GM21447 (cell line): ENCODE measurements around the gene EXOC7.

Experiments used
- ATAC-seq: cut with Tn5 transposase; IDR thresholded peaks from one replicate; pipeline ENCODE4 v1.9.1; 2021; ENCODE audit not compliant: unreplicated experiment

The EXOC7 gene

GRCh38 chr17:76103274-76104139, at the start of gene EXOC7:
EXOC7 (minus strand) TSS chr17:76103787; CDS start chr17:76103692, 95 bp downstream.
- ATAC-seq, result peak; percentile 87

- ATAC-seq, result no peak
These were observed 49.6 kb upstream of the EXOC7 start for GRCh38 chr17:76153202-76153601.

- ATAC-seq, result no peak
These were observed 49.0 kb upstream of the EXOC7 start for GRCh38 chr17:76152591-76152990.

GRCh38 chr17:76151896-76152454, 48.4 kb upstream of the EXOC7 start:
- ATAC-seq, result no peak

- no peak for ATAC-seq
These were observed 47.4 kb upstream of the EXOC7 start for GRCh38 chr17:76150712-76151622.

GRCh38 chr17:76149214-76149613, 45.6 kb upstream of the EXOC7 start:
- ATAC-seq, result no peak

- ATAC-seq, result no peak
These were observed 44.4 kb upstream of the EXOC7 start for GRCh38 chr17:76148015-76148326.

GRCh38 chr17:76147211-76148014, 43.8 kb upstream of the EXOC7 start:
- ATAC-seq, result no peak

- no peak for ATAC-seq
These were observed 42.7 kb upstream of the EXOC7 start for GRCh38 chr17:76146053-76146851.

- ATAC-seq, result no peak
These were observed 41.9 kb upstream of the EXOC7 start for GRCh38 chr17:76145231-76146052.

- no peak for ATAC-seq
These were observed 39.0 kb upstream of the EXOC7 start for GRCh38 chr17:76142585-76143041.

- ATAC-seq, result no peak
These were observed 38.5 kb upstream of the EXOC7 start for GRCh38 chr17:76142039-76142584.

GRCh38 chr17:76141212-76142038, 37.8 kb upstream of the EXOC7 start, which contains the start of gene FOXJ1:
FOXJ1 (minus strand) TSS chr17:76141245; CDS start chr17:76140395, 850 bp downstream.
- ATAC-seq, result peak; percentile 64

- no peak for ATAC-seq
These were observed 37.1 kb upstream of the EXOC7 start for GRCh38 chr17:76140661-76141211.

GRCh38 chr17:76139801-76140660, 36.4 kb upstream of the EXOC7 start:
- no peak for ATAC-seq
